Keratinocyte (primary cell): ENCODE data around the gene TRPC3. TPM values are rescaled to one million over a fixed set of nuclear protein-coding genes. Genes with fewer than 3 reads are reported as not detected.

Experiments
- DNase-seq: peaks from one replicate; pipeline ENCODE4 v3.0.0-alpha.2; 2011; ENCODE audit warnings: low read depth, missing footprints, low spot score
- FAIRE-seq: peaks from 2 replicates; lab custom pipeline; 2011; peaks lifted over from hg19 to GRCh38; lab: Jason Lieb, UNC
- H2AFZ ChIP-seq: 2 replicates; pipeline ENCODE4 v1.6.0; 2012; ENCODE audit warnings: low read length, control low read depth, inconsistent platforms; ENCODE audit not compliant: control insufficient read depth
- H3K27ac ChIP-seq: 2 replicates; pipeline ENCODE4 v1.5.1; 2011; ENCODE audit warnings: low read length; ENCODE audit not compliant: control insufficient read depth, insufficient read depth
- H3K27me3 ChIP-seq: 3 replicates; pipeline ENCODE4 v1.6.0; 2011; ENCODE audit warnings: low read length; ENCODE audit not compliant: control insufficient read depth, insufficient read depth; ENCODE audit errors: extremely low read depth
- H3K36me3 ChIP-seq, 2 experiments: 2 replicates in 1 of 2; 3 replicates in 1 of 2; pipeline ENCODE4 v1.5.1; 2011; ENCODE audit warnings: low read length in 2 of 2, mild to moderate bottlenecking in 1 of 2; ENCODE audit not compliant: control insufficient read depth in 2 of 2, insufficient read depth in 2 of 2; ENCODE audit errors: extremely low read depth in 1 of 2
- H3K4me1 ChIP-seq: 3 replicates; pipeline ENCODE4 v1.5.1; 2011; ENCODE audit warnings: low read length; ENCODE audit not compliant: control insufficient read depth, insufficient read depth; ENCODE audit errors: extremely low read depth
- H3K4me2 ChIP-seq: 3 replicates; pipeline ENCODE4 v1.6.0; 2011; ENCODE audit warnings: low read depth, low read length; ENCODE audit not compliant: control insufficient read depth, insufficient read depth; ENCODE audit errors: extremely low read depth
- H3K4me3 ChIP-seq, 3 experiments: fragments of 200-600 bp in 1 of 3; sonication (generic) in 1 of 3; 2 replicates in 2 of 3; 3 replicates in 1 of 3; pipeline ENCODE4 v1.5.1; 2011 to 2016; ENCODE audit warnings: low read length in 3 of 3, mild to moderate bottlenecking in 3 of 3, control low read depth in 2 of 3, inconsistent platforms in 1 of 3, low read depth in 1 of 3, mixed read lengths in 1 of 3, mixed run types in 1 of 3, moderate library complexity in 1 of 3; ENCODE audit not compliant: control insufficient read depth in 2 of 3, insufficient read depth in 2 of 3; ENCODE audit errors: extremely low read depth in 1 of 3
- H3K79me2 ChIP-seq: 2 replicates; pipeline ENCODE4 v1.6.0; 2012; ENCODE audit warnings: low read length; ENCODE audit not compliant: control insufficient read depth, insufficient read depth
- H3K9ac ChIP-seq: 3 replicates; pipeline ENCODE4 v1.6.0; 2011; ENCODE audit warnings: low read length; ENCODE audit not compliant: control insufficient read depth, insufficient read depth; ENCODE audit errors: extremely low read depth
- H3K9me1 ChIP-seq: 3 replicates; pipeline ENCODE4 v1.6.0; 2011; ENCODE audit warnings: low read length; ENCODE audit not compliant: control insufficient read depth, insufficient read depth; ENCODE audit errors: extremely low read depth
- H3K9me3 ChIP-seq: 2 replicates; pipeline ENCODE4 v1.5.1; 2012; ENCODE audit warnings: low read depth, low read length; ENCODE audit not compliant: control insufficient read depth
- H4K20me1 ChIP-seq: 3 replicates; pipeline ENCODE4 v1.6.0; 2011; ENCODE audit warnings: low read length; ENCODE audit not compliant: control insufficient read depth, insufficient read depth; ENCODE audit errors: extremely low read depth
- EZH2 ChIP-seq: IDR thresholded peaks from one replicate; pipeline ENCODE4 v1.6.1; 2012; ENCODE audit warnings: inconsistent platforms, mild to moderate bottlenecking, low read length, moderate library complexity
- dilution Hi-C: fragments of 300-500 bp; cut with MboI; formaldehyde crosslinking; loops from one replicate; pipeline ENCODE4 v1.7.0; 2020; ENCODE audit warnings: low sequenced_read_pairs; ENCODE audit not compliant: extremely low pct_ligation_motif_present
- polyA plus RNA-seq, 5 experiments: library from polyadenylated mRNA; depleted of rRNA in 3 of 5; stranded (reverse) in 3 of 5; stranded (forward) in 1 of 5; unstranded in 1 of 5; fragments of >200 nt; gene quantifications; 1 replicate in 1 of 5; 2 replicates in 3 of 5; 3 replicates in 1 of 5; pipeline versions ENCODE4 v1.2.1 to v1.2.3, GENCODE V29; 2011 to 2012; ENCODE audit warnings: missing spikeins in 2 of 5, low read depth in 1 of 5, low replicate concordance in 1 of 5
- TF ChIP-seq, protein P1 (sequence below), 3 experiments: IDR thresholded peaks in 1 of 3; conservative IDR thresholded peaks in 1 of 3; optimal IDR thresholded peaks in 1 of 3; 2 replicates in 2 of 3; 3 replicates in 1 of 3; pipeline versions ENCODE3 to v1.5.1; 2011; ENCODE audit warnings: low read length in 3 of 3, mild to moderate bottlenecking in 3 of 3, moderate library complexity in 2 of 3, control low read depth in 1 of 3, inconsistent platforms in 1 of 3; ENCODE audit not compliant: insufficient read depth in 2 of 3; ENCODE audit errors: extremely low read depth in 1 of 3

The TRPC3 gene
- polyA plus RNA-seq, 1 donor (not counting 4 experiments of a cell fraction or from before 2014, with no cell fraction given), result not detected

DNA sequence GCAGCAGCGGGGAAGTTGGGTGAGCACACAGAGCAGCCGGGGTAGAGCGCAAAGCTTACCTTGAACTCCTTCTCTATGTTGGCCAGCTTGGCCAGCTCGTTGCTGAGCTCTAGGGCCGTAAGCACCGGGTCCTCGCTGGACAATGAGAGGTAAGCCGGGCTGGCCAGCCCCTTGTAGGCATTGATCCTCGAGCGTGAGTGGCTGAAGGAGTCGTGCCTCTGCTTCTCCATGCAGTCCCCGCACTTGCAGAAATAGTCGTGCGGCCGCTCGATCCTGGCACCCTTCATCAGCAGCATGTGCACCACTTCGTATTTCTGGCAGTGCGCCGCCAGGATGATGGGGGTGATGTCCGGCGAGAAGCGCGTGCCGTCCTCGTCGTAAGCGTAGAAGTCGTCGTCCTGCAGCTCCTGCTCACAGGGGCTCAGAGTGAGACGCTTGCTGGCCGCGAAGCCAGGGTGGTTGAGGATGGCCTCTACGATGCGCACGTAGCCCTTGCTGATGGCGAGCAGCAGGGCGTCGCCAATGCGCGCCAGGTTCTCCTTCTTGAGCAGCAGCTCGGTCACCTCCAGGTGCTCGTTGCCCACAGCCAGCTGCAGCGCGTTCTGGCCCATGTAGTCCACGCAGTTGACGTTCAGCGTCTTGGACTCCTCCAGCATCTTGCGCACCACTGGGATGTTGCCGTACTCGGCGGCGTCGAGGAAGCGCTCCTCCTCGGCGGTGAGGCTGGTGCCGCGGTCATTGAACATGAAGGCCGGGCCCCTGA lies 19.5 kb downstream of the TRPC3 start:
- Histone ChIP-seq H3K79me2 (no peaks in the 10 kb centered on the region), H2AFZ (no peak overlapping the region), H3K4me1 (no peaks in the 10 kb centered on the region), H3K4me3 (no peak overlapping the region), H3K9me3 (no peaks in the 10 kb centered on the region), H3K27ac (no peak overlapping the region), H3K9ac (no peak overlapping the region), H4K20me1 (no peaks in the 10 kb centered on the region), H3K4me2 (no peak overlapping the region), H3K36me3 (no peaks in the 10 kb centered on the region), H3K9me1 (no peaks in the 10 kb centered on the region), H3K27me3 (peaks cover 16% of the 10 kb centered on the region)
- dilution Hi-C loops, result no loop called here
- FAIRE-seq, result no peak
- TF ChIP-seq, protein P1, sequence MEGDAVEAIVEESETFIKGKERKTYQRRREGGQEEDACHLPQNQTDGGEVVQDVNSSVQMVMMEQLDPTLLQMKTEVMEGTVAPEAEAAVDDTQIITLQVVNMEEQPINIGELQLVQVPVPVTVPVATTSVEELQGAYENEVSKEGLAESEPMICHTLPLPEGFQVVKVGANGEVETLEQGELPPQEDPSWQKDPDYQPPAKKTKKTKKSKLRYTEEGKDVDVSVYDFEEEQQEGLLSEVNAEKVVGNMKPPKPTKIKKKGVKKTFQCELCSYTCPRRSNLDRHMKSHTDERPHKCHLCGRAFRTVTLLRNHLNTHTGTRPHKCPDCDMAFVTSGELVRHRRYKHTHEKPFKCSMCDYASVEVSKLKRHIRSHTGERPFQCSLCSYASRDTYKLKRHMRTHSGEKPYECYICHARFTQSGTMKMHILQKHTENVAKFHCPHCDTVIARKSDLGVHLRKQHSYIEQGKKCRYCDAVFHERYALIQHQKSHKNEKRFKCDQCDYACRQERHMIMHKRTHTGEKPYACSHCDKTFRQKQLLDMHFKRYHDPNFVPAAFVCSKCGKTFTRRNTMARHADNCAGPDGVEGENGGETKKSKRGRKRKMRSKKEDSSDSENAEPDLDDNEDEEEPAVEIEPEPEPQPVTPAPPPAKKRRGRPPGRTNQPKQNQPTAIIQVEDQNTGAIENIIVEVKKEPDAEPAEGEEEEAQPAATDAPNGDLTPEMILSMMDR (optimal IDR thresholded peaks at IDR 0.05 in 1 of 3, IDR thresholded peaks at IDR 0.05 in 1 of 3, conservative IDR thresholded peaks at IDR 0.05 in 1 of 3; ENCODE audit: extremely low read depth in 1 of 3, insufficient read depth in 2 of 3, low read length in 3 of 3), result no peak
- no peak for TF ChIP-seq EZH2
- no peak for DNase-seq

DNA sequence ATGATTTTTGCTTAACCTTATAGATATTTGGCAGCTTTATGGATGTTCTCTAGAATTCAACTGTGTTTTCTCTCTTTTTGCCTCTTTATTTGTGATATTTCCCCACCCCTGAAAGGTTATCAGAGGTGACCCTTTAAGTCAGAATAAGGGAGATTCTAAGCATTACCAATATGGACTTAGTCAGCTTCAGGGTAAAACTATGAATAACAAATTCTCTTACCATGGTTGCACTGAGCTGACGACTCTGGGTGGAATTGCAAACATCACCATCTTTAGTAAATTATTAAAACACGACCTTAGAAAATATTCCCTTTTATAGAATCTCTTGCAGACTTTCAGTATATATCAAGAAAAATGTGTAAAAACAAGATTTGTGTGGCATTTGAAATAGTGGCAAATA lies 21.6 kb downstream of the TRPC3 start:
- FAIRE-seq, result no peak
- no peak overlapping the region for H3K4me3 ChIP-seq

More for the DNA sequence above, 21.6 kb downstream of the TRPC3 start:
- Histone ChIP-seq H3K27ac (no peak overlapping the region), H3K9ac (no peak overlapping the region), H3K4me2 (no peak overlapping the region), H3K79me2 (no peaks in the 10 kb centered on the region), H2AFZ (no peak overlapping the region), H3K9me1 (no peaks in the 10 kb centered on the region), H3K36me3 (no peaks in the 10 kb centered on the region), H3K9me3 (no peaks in the 10 kb centered on the region), H4K20me1 (no peaks in the 10 kb centered on the region), H3K4me1 (no peaks in the 10 kb centered on the region), H3K27me3 (peaks cover 16% of the 10 kb centered on the region)
- dilution Hi-C loops, result no loop called here
- no peak for TF ChIP-seq EZH2
- TF ChIP-seq, protein P1 (optimal IDR thresholded peaks at IDR 0.05 in 1 of 3, IDR thresholded peaks at IDR 0.05 in 1 of 3, conservative IDR thresholded peaks at IDR 0.05 in 1 of 3; ENCODE audit: extremely low read depth in 1 of 3, insufficient read depth in 2 of 3, low read length in 3 of 3), result no peak
- DNase-seq, result no peak
